Measurements from ENCODE around the gene TP73.

DNA sequence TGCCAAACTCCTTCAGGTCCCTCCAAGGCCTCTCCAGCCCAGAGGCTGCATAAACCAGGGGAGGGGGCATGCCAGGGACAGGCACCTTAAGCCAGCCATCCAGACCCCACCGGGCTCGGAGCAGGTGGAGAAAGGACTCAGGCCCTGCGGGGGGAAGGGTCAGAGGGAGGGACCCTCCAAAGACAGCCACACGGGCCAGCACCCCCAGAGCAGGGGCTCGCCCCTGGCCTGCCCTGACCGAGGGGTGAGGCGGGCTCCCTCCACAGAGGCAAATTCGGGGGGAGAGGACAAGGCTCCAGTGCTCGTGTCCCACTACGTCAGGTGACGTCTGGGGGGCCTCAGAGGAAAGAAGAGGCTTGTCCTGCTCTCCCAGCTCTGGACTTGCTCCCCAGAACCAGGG, 49.2 kb upstream of the TP73 start:
- TF ChIP-seq EP300 (conservative IDR thresholded peaks at IDR 0.05; ENCODE audit: poor library complexity, severe bottlenecking) (no peak), RAD21 (conservative IDR thresholded peaks at IDR 0.05) (no peak), EZH2 (IDR thresholded peaks at IDR 0.05; ENCODE audit: borderline replicate concordance, insufficient read depth, low read length, poor library complexity, severe bottlenecking) (no peak), POLR2AphosphoS5 (IDR thresholded peaks at IDR 0.05) (no peak), MXI1 (conservative IDR thresholded peaks at IDR 0.05; ENCODE audit: poor library complexity, severe bottlenecking) (no peak), TAF1 (IDR thresholded peaks at IDR 0.05; ENCODE audit: low read depth) (no peak)
- TF ChIP-seq, protein P1, sequence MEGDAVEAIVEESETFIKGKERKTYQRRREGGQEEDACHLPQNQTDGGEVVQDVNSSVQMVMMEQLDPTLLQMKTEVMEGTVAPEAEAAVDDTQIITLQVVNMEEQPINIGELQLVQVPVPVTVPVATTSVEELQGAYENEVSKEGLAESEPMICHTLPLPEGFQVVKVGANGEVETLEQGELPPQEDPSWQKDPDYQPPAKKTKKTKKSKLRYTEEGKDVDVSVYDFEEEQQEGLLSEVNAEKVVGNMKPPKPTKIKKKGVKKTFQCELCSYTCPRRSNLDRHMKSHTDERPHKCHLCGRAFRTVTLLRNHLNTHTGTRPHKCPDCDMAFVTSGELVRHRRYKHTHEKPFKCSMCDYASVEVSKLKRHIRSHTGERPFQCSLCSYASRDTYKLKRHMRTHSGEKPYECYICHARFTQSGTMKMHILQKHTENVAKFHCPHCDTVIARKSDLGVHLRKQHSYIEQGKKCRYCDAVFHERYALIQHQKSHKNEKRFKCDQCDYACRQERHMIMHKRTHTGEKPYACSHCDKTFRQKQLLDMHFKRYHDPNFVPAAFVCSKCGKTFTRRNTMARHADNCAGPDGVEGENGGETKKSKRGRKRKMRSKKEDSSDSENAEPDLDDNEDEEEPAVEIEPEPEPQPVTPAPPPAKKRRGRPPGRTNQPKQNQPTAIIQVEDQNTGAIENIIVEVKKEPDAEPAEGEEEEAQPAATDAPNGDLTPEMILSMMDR (IDR thresholded peaks at IDR 0.05; ENCODE audit: poor library complexity, severe bottlenecking): no peak

All from neural cell (in vitro differentiated cells).